ENCODE measurements around the gene PAK3.

The PAK3 gene

GRCh38 chrX:111133389-111133788 lies 37.4 kb downstream of the PAK3 start:
- DNase-seq = no peak

GRCh38 chrX:111145878-111146277 lies 49.9 kb downstream of the PAK3 start:
- no peak for DNase-seq

- DNase-seq = no peak
Measured at GRCh38 chrX:111151764-111152163, 55.8 kb downstream of the PAK3 start.

GRCh38 chrX:111159232-111159631 lies 63.2 kb downstream of the PAK3 start:
- no peak for DNase-seq

GRCh38 chrX:111164728-111165127 lies 68.7 kb downstream of the PAK3 start:
- DNase-seq = peak; percentile 0

- no peak for DNase-seq
Measured at GRCh38 chrX:111165902-111166301, 69.9 kb downstream of the PAK3 start.

GRCh38 chrX:111167334-111167733 lies 71.3 kb downstream of the PAK3 start:
- no peak for DNase-seq

GRCh38 chrX:111168314-111168713 lies 72.3 kb downstream of the PAK3 start:
- DNase-seq = peak; percentile 2

GRCh38 chrX:111169141-111169540 lies 73.2 kb downstream of the PAK3 start:
- DNase-seq = no peak

- no peak for DNase-seq
Measured at GRCh38 chrX:111170017-111170416, 74.0 kb downstream of the PAK3 start.

- DNase-seq = no peak
Measured at GRCh38 chrX:111180750-111181240, 84.8 kb downstream of the PAK3 start.

GRCh38 chrX:111181951-111182350 lies 86.0 kb downstream of the PAK3 start:
- no peak for DNase-seq

- no peak for DNase-seq
Measured at GRCh38 chrX:111182997-111183396, 87.0 kb downstream of the PAK3 start.

- DNase-seq = no peak
Measured at GRCh38 chrX:111191598-111191997, 95.6 kb downstream of the PAK3 start.

- no peak for DNase-seq
Measured at GRCh38 chrX:111199505-111199904, 103.5 kb downstream of the PAK3 start.

GRCh38 chrX:111200327-111200726 lies 104.3 kb downstream of the PAK3 start:
- DNase-seq = no peak

GRCh38 chrX:111207851-111208250 lies 111.9 kb downstream of the PAK3 start:
- DNase-seq = no peak

GRCh38 chrX:111216293-111216801 lies 120.4 kb downstream of the PAK3 start:
- DNase-seq = no peak

- DNase-seq = peak; percentile 4
Measured at GRCh38 chrX:111244235-111244750, 148.3 kb downstream of the PAK3 start.

- peak; percentile 46 for DNase-seq
Measured at GRCh38 chrX:111254896-111255693, 159.1 kb downstream of the PAK3 start.

- no peak for DNase-seq
Measured at GRCh38 chrX:111257733-111258132, 161.7 kb downstream of the PAK3 start.

- no peak for DNase-seq
Measured at GRCh38 chrX:111259559-111259958, 163.6 kb downstream of the PAK3 start.

- no peak for DNase-seq
Measured at GRCh38 chrX:111260451-111260850, 164.5 kb downstream of the PAK3 start.

- DNase-seq = peak; percentile 10
Measured at GRCh38 chrX:111262086-111262485, 166.1 kb downstream of the PAK3 start.
